ENCODE measurements around the gene ACAN.

The ACAN gene

GRCh38 chr15:88911766-88912118 is 108.5 kb downstream of the ACAN start:
- DNase-seq, result peak; percentile 90
- Histone ChIP-seq H3K4me3 (ENCODE audit: low read depth, low read length) (peak overlapping the region; percentile 85), H3K36me3 (peaks cover 27% of the 10 kb centered on the region), H3K27me3 (ENCODE audit: insufficient read depth, low read depth, severe bottlenecking) (no peaks in the 10 kb centered on the region), H3K27ac (peak overlapping the region; percentile 70), H3K9me3 (ENCODE audit: severe bottlenecking) (no peaks in the 10 kb centered on the region)
- TF ChIP-seq CTCF (IDR thresholded peaks at IDR 0.05; ENCODE audit: low read depth, low read length), result no peak

- peak; percentile 45 for DNase-seq
- H3K36me3 ChIP-seq, result peaks cover 26% of the 10 kb centered on the region
- H3K9me3 ChIP-seq (ENCODE audit: severe bottlenecking), result no peaks in the 10 kb centered on the region
- TF ChIP-seq CTCF (IDR thresholded peaks at IDR 0.05; ENCODE audit: low read depth, low read length), result no peak
- no peaks in the 10 kb centered on the region for H3K27me3 ChIP-seq (ENCODE audit: insufficient read depth, low read depth, severe bottlenecking)
- H3K4me3 ChIP-seq (ENCODE audit: low read depth, low read length), result peak overlapping the region; percentile 85
- peak overlapping the region; percentile 70 for H3K27ac ChIP-seq
These were observed 109.3 kb downstream of the ACAN start for GRCh38 chr15:88912500-88912921.

GRCh38 chr15:88913017-88913849 is 110.0 kb downstream of the ACAN start, which contains the start of gene MFGE8:
MFGE8 (minus strand) TSS chr15:88913379; CDS start chr15:88913319, 60 bp downstream.
- Histone ChIP-seq H3K36me3 (peaks cover 22% of the 10 kb centered on the region), H3K27ac (peak within 1 kb of the TSS; percentile 70), H3K9me3 (ENCODE audit: severe bottlenecking) (no peaks in the 10 kb centered on the region), H3K27me3 (ENCODE audit: insufficient read depth, low read depth, severe bottlenecking) (no peaks in the 10 kb centered on the region), H3K4me3 (ENCODE audit: low read depth, low read length) (peak within 1 kb of the TSS; percentile 85)
- peak; percentile 87 for DNase-seq
- TF ChIP-seq CTCF (IDR thresholded peaks at IDR 0.05; ENCODE audit: low read depth, low read length), result peak; percentile 18; the same call in 1 of the 2 replicates

DNA sequence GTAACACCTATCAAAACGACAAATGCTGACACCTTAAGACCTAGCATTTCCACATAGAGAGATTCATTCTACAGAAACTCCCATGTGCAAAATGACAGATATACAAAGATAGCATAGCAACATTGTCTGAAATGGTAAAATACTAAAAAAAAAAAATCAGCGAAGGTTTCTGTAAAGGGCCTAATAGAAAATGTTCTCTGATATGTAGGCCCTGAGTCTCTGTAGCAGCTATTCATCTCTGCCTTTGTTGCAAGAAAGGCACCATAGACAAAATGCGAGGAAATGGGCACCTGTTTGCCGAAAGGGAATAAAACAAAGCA is 110.6 kb downstream of the ACAN start:
- no peaks in the 10 kb centered on the region for H3K9me3 ChIP-seq (ENCODE audit: severe bottlenecking)
- H3K36me3 ChIP-seq, result peaks cover 18% of the 10 kb centered on the region
- H3K4me3 ChIP-seq (ENCODE audit: low read depth, low read length), result peak overlapping the region; percentile 85
- H3K27ac ChIP-seq, result peak overlapping the region; percentile 70
- TF ChIP-seq CTCF (IDR thresholded peaks at IDR 0.05; ENCODE audit: low read depth, low read length), result no peak
- H3K27me3 ChIP-seq (ENCODE audit: insufficient read depth, low read depth, severe bottlenecking), result no peaks in the 10 kb centered on the region
- no peak for DNase-seq

- DNase-seq, result no peak
- no peak overlapping the region for H3K4me3 ChIP-seq (ENCODE audit: low read depth, low read length)
- no peaks in the 10 kb centered on the region for H3K9me3 ChIP-seq (ENCODE audit: severe bottlenecking)
- H3K36me3 ChIP-seq, result peaks cover 3% of the 10 kb centered on the region
- no peaks in the 10 kb centered on the region for H3K27me3 ChIP-seq (ENCODE audit: insufficient read depth, low read depth, severe bottlenecking)
- no peak for TF ChIP-seq CTCF (IDR thresholded peaks at IDR 0.05; ENCODE audit: low read depth, low read length)
- H3K27ac ChIP-seq, result no peak overlapping the region
These were observed 112.1 kb downstream of the ACAN start for GRCh38 chr15:88915354-88915753.

- Histone ChIP-seq H3K4me3 (ENCODE audit: low read depth, low read length) (no peak overlapping the region), H3K36me3 (no peaks in the 10 kb centered on the region), H3K27me3 (ENCODE audit: insufficient read depth, low read depth, severe bottlenecking) (no peaks in the 10 kb centered on the region), H3K27ac (no peak overlapping the region), H3K9me3 (ENCODE audit: severe bottlenecking) (no peaks in the 10 kb centered on the region)
- DNase-seq, result no peak
- no peak for TF ChIP-seq CTCF (IDR thresholded peaks at IDR 0.05; ENCODE audit: low read depth, low read length)
These were observed 114.5 kb downstream of the ACAN start for GRCh38 chr15:88917760-88918159.
